ENCODE results near the gene BRAT1.

DNA sequence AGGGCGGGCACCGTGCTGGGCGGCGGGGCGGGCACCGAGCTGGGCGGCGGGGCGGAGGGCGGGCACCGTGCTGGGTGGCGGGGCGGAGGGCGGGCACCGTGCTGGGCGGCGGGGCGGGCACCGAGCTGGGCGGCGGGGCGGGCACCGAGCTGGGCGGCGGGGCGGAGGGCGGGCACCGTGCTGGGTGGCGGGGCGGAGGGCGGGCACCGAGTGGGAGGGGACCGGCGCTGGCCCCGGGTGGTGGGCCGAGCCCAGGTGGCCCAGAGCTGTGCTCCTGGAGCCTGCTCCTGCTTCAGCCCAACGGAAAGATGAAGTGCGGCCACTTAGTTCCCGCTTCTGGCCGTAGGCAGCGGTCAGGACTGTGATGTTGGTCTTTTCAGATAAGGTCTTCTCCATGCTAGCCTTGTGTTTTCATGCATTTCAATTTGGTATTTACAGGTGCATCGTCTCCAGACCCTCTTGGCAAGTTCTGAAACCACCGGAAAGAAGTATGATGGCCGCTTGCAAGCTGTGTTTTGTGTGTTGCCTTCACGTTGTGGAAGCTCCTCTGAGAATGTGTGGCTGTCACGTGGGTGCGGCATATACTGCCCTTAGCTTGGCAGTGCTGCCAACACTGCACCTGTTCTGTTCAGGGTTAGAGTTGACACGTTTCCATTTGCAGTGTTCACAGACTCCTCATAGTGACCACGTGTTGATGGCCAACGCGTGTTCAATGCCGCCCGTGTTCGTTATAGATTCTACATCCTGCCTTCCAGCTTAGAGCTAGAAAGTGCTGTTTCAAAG lies 28.7 kb upstream of the BRAT1 start:
- TF ChIP-seq, protein P1, sequence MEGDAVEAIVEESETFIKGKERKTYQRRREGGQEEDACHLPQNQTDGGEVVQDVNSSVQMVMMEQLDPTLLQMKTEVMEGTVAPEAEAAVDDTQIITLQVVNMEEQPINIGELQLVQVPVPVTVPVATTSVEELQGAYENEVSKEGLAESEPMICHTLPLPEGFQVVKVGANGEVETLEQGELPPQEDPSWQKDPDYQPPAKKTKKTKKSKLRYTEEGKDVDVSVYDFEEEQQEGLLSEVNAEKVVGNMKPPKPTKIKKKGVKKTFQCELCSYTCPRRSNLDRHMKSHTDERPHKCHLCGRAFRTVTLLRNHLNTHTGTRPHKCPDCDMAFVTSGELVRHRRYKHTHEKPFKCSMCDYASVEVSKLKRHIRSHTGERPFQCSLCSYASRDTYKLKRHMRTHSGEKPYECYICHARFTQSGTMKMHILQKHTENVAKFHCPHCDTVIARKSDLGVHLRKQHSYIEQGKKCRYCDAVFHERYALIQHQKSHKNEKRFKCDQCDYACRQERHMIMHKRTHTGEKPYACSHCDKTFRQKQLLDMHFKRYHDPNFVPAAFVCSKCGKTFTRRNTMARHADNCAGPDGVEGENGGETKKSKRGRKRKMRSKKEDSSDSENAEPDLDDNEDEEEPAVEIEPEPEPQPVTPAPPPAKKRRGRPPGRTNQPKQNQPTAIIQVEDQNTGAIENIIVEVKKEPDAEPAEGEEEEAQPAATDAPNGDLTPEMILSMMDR (conservative IDR thresholded peaks at IDR 0.05; ENCODE audit: low read depth in 2 of 2): no peak
- TF ChIP-seq, protein P2, sequence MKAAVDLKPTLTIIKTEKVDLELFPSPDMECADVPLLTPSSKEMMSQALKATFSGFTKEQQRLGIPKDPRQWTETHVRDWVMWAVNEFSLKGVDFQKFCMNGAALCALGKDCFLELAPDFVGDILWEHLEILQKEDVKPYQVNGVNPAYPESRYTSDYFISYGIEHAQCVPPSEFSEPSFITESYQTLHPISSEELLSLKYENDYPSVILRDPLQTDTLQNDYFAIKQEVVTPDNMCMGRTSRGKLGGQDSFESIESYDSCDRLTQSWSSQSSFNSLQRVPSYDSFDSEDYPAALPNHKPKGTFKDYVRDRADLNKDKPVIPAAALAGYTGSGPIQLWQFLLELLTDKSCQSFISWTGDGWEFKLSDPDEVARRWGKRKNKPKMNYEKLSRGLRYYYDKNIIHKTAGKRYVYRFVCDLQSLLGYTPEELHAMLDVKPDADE (IDR thresholded peaks at IDR 0.05): no peak
- no peak for TF ChIP-seq POLR2AphosphoS5 (IDR thresholded peaks at IDR 0.05; ENCODE audit: low read depth)
- TF ChIP-seq EZH2 (IDR thresholded peaks at IDR 0.05; ENCODE audit: low read depth, unreplicated experiment): no peak
